GM06990 (cell line): ENCODE results near the gene ADORA2A.

Experiments used
- DNase-seq: peaks from one replicate; pipeline ENCODE4 v3.0.0-alpha.2; 2011; ENCODE audit not compliant: insufficient read length; ENCODE audit errors: extremely low read depth
- H3K27me3 ChIP-seq: replicated peaks from 2 replicates; pipeline ENCODE4 v1.6.0; 2011; ENCODE audit warnings: low read length; ENCODE audit not compliant: control insufficient read depth, insufficient read depth
- H3K36me3 ChIP-seq: 2 replicates; pipeline ENCODE4 v1.5.1; 2011; ENCODE audit warnings: low read length; ENCODE audit not compliant: control insufficient read depth, insufficient read depth
- H3K4me3 ChIP-seq: replicated peaks from 2 replicates; pipeline ENCODE4 v1.5.1; 2011; ENCODE audit warnings: low read depth, mild to moderate bottlenecking, control low read depth, low read length
- TF ChIP-seq, protein P1 (sequence below): IDR thresholded peaks from 2 replicates; pipeline ENCODE4 v1.5.1; 2011; ENCODE audit warnings: low read length, control low read depth, mild to moderate bottlenecking, inconsistent platforms; ENCODE audit not compliant: insufficient read depth, poor library complexity, severe bottlenecking

Gene ADORA2A

DNA sequence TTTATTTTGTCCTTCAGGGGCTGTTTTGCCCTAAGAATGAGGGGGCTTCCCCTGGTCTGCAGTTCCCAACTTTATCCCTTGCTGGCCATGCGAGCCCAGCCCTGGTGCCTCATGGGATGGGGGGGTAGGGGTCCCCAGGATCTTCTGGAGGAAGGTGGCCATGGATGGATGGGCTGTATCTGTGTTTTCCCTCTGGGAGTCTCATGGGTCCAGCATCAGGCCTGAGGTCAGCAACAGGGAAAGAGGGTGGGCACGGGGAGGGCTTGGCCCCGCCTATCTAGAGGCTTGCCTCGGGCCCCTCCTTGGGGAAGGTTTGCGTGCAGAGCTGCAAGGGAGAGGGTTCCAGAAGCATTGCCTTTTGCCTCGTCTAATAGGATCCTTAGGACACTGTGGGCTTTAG, 10.8 kb upstream of the ADORA2A start:
- H3K36me3 ChIP-seq, result peaks cover 7% of the 10 kb centered on the region
- no peak for DNase-seq
- H3K4me3 ChIP-seq, result no peak overlapping the region
- TF ChIP-seq, protein P1, sequence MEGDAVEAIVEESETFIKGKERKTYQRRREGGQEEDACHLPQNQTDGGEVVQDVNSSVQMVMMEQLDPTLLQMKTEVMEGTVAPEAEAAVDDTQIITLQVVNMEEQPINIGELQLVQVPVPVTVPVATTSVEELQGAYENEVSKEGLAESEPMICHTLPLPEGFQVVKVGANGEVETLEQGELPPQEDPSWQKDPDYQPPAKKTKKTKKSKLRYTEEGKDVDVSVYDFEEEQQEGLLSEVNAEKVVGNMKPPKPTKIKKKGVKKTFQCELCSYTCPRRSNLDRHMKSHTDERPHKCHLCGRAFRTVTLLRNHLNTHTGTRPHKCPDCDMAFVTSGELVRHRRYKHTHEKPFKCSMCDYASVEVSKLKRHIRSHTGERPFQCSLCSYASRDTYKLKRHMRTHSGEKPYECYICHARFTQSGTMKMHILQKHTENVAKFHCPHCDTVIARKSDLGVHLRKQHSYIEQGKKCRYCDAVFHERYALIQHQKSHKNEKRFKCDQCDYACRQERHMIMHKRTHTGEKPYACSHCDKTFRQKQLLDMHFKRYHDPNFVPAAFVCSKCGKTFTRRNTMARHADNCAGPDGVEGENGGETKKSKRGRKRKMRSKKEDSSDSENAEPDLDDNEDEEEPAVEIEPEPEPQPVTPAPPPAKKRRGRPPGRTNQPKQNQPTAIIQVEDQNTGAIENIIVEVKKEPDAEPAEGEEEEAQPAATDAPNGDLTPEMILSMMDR, result no peak
- no peaks in the 10 kb centered on the region for H3K27me3 ChIP-seq

DNA sequence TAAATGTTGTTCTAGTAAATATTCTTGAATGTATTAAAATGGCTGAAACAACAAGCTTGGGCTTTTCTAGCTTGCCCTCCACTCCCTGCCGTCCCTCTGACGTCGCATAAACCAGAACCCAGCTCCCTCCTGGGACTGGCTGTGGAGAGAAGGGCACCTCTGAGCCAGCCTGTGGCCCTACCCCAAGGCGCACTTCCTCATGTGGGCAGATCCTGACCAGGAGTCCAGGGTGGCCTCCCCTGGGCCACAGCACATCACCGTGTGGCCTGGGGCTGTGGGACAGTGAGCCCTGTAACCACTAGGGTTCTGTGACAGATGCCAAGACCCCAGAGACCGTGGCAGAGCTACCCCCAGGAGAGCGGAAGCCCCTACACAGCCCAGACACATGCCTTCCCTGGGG, 10.2 kb upstream of the ADORA2A start:
- H3K36me3 ChIP-seq, result peaks cover 6% of the 10 kb centered on the region
- H3K27me3 ChIP-seq, result no peaks in the 10 kb centered on the region
- TF ChIP-seq, protein P1, result no peak
- DNase-seq, result no peak
- H3K4me3 ChIP-seq, result no peak overlapping the region

DNA sequence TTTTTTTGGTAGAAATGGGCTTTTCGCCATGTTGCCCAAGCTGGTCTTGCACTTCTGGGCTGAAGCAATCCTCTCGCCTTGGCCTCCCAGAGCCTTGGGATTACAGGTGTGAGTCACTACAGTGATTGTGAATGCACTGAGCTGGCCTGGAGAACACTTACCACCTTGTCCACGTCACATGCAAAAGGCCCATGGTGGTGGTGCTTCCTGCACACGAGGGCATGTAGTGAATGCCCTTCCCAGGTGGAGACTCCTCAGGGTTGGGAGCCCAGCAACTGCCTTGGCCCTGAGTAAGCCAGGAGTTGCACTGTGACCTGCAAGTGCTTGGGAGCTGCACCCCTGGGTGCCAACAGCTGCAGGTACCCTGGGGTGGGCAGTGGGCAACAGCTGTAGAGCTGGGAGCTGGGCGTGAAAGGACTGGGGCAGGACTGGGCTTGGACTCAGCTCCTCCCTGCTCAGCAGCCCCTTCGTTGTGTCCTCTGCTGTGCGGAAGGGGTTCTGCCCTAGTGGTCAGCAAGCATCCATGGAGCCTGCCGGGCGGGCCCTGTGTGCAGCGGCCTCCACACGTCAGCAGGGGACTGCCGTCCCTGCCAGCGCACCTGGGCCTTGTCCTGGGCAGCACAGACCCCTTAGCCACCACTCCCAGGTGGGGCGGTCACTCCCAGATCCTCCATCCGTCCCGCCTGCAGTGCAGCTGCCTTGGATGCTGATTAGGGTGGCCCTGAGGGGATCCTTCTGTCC, 9.3 kb upstream of the ADORA2A start:
- Histone ChIP-seq H3K36me3 (peaks cover 6% of the 10 kb centered on the region), H3K27me3 (no peaks in the 10 kb centered on the region), H3K4me3 (no peak overlapping the region)
- DNase-seq, result no peak
- TF ChIP-seq, protein P1, result no peak

DNA sequence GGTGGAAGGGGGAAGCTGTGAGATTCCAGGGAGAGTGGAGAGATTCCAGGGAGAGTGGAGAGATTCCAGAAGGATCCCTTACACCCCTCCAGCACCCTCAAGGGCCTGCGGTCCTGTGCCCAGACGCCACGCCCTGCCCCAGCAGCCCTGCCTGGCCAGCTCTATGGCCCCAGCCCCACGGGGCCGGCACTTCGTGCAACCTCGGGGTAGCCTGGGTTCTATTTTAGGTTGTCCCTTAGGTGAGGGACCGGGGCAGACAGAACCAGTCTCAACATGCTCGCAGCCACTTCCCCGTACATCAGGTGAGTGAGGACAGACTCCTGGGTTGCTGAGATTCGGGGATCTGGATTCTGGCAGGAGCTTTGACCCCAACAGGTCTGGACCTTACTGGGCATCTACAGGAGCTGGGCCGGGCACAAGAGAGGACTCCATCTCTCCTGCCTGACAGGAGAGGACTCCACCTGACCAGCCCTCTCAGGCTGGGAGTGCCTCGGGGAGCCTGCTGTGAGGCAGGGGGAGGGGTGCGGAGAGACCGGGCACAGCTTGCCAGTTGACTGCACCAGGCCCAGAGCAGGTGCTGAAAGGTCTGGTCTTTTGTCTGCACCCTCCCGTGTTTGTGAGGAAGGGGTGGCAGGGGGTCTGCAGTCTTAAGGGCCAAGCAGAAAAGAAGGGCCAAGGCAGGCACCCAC, 8.5 kb upstream of the ADORA2A start:
- peaks cover 6% of the 10 kb centered on the region for H3K36me3 ChIP-seq
- TF ChIP-seq, protein P1, result no peak
- DNase-seq, result no peak
- no peaks in the 10 kb centered on the region for H3K27me3 ChIP-seq
- H3K4me3 ChIP-seq, result no peak overlapping the region

DNA sequence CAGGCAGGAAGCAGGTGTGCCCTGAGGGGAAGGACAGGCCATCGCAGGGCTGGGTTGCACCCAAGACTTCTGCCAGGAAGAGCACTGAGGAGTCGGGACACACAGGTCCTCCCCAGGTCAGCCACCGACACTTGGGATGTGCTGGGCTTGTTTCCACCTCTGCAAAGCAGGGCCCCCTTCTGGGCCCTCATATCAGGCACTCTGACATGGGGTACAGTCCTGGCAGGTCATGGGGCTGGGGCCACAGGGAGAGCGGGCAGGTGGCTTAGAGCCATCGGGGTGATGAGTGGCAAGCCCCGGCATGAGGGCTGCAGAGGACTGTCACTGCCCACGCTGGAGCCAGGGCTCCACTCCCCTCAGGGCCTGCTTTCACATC, 7.9 kb upstream of the ADORA2A start:
- no peak overlapping the region for H3K4me3 ChIP-seq
- no peaks in the 10 kb centered on the region for H3K27me3 ChIP-seq
- TF ChIP-seq, protein P1, result no peak
- no peak for DNase-seq
- peaks cover 3% of the 10 kb centered on the region for H3K36me3 ChIP-seq
